ENCODE measurements around the gene UGT1A4.

Gene UGT1A4

DNA sequence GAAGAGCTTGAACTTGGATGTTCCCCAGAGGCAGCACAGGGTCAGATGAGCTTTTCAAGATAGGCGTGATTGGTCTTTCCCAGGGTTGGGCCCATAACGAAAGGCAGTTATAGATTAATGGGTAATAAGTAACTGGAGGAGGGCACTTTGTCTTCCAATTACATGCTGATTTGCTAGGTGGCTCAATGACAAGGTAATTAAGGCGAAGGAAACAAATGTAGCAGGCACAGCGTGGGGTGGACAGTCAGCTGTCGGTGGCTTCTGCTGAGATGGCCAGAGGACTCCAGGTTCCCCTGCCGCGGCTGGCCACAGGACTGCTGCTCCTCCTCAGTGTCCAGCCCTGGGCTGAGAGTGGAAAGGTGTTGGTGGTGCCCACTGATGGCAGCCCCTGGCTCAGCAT, at the start of gene UGT1A4:
Gene UGT1A4 (plus strand): TSS at position 185 of the 400 bp plus-strand sequence. CDS start 85 bp downstream, at position 270.
- H3K4me3 ChIP-seq (ENCODE audit: low read depth in 1 of 5, low read length in 5 of 5) = no peak within 1 kb of the TSS
- H3K9me3 ChIP-seq (ENCODE audit: control insufficient read depth in 5 of 5, low read length in 5 of 5) = no peaks in the 10 kb centered on the region
- H3K4me1 ChIP-seq (ENCODE audit: control insufficient read depth in 5 of 5, insufficient read depth in 5 of 5, low read length in 5 of 5) = no peaks in the 10 kb centered on the region
- H3K27me3 ChIP-seq (ENCODE audit: control insufficient read depth in 5 of 5, insufficient read depth in 4 of 5, low read length in 5 of 5) = peaks cover 0 to 4% (median 0%) of the 10 kb centered on the region in 5 donors
- no peaks in the 10 kb centered on the region for H3K36me3 ChIP-seq (ENCODE audit: control insufficient read depth in 5 of 5, insufficient read depth in 5 of 5, low read length in 5 of 5)
- no peak within 1 kb of the TSS for H3K9ac ChIP-seq (ENCODE audit: low read length in 5 of 5)
- H3K27ac ChIP-seq (ENCODE audit: low read depth, low read length) = no peak within 1 kb of the TSS

DNA sequence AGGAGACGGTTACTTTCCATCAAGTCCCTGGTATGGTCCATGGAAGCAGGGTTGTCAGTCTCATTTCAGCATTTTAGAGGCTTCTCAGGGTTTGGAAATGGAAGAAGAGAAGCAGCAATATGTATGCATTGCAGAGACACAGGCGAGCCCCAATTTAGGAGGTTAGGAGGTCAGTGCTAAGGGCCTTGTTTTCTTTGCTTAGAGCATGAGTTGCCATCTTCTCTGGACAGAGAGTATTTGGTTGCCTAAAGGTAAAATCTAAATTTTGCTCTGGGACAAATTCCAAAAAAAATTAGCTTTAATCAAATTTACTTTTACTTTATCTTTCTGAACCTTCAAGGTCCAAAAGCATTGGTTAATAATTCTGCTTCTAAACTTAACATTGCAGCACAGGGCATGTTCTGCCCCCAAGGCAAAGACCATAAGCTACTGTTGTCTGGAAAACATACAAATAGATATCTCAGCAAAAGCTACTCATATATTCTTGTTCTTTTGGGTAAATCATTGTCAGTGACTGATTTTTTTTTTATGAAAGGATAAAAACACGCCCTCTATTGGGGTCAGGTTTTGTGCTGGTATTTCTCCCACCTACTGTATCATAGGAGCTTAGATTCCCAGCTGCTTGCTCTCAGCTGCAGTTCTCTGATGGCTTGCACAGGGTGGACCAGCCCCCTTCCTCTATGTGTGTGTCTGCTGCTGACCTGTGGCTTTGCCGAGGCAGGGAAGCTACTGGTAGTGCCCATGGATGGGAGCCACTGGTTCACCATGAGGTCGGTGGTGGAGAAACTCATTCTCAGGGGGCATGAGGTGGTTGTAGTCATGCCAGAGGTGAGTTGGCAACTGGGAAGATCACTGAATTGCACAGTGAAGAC, 47.0 kb upstream of the UGT1A4 start, which contains the start of gene UGT1A9:
Gene UGT1A9 (plus strand): TSS at position 609 of the 872 bp plus-strand sequence. CDS start 37 bp downstream, at position 646.
- H3K9ac ChIP-seq (ENCODE audit: low read length in 5 of 5) = no peak within 1 kb of the TSS
- H3K27ac ChIP-seq (ENCODE audit: low read depth, low read length) = no peak within 1 kb of the TSS

DNA sequence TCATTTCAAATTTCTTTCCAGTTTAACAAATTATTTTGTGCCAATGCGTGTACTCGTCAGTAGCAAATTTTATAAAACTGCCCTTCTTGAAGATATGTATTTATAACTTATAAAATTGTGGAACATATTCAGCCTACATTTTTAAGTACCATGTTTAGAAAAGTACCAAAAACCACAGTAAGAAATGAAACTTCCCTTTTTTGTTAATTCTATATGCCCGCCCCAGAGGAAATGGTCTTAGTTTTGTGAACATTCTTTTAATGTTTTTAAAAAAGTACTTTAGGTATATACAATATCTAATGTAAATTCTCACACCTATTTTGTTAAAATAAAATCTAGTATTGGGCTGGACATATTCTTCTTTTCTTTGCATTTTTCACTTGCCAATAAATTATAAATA, 45.6 kb upstream of the UGT1A4 start:
- H3K9me3 ChIP-seq (ENCODE audit: control insufficient read depth in 5 of 5, low read length in 5 of 5) = peaks cover 0 to 4% (median 0%) of the 10 kb centered on the region in 5 donors
- no peak overlapping the region for H3K9ac ChIP-seq (ENCODE audit: low read length in 5 of 5)
- no peaks in the 10 kb centered on the region for H3K36me3 ChIP-seq (ENCODE audit: control insufficient read depth in 5 of 5, insufficient read depth in 5 of 5, low read length in 5 of 5)
- no peak overlapping the region for H3K27ac ChIP-seq (ENCODE audit: low read depth, low read length)
- H3K4me1 ChIP-seq (ENCODE audit: control insufficient read depth in 5 of 5, insufficient read depth in 5 of 5, low read length in 5 of 5) = no peaks in the 10 kb centered on the region
- peaks cover 0 to 2% (median 0%) of the 10 kb centered on the region in 5 donors for H3K27me3 ChIP-seq (ENCODE audit: control insufficient read depth in 5 of 5, insufficient read depth in 4 of 5, low read length in 5 of 5)
- no peak overlapping the region for H3K4me3 ChIP-seq (ENCODE audit: low read depth in 1 of 5, low read length in 5 of 5)

More for the DNA sequence above, 47.0 kb upstream of the UGT1A4 start, which contains the start of gene UGT1A9:
- Histone ChIP-seq H3K36me3 (ENCODE audit: control insufficient read depth in 5 of 5, insufficient read depth in 5 of 5, low read length in 5 of 5) (no peaks in the 10 kb centered on the region), H3K4me3 (ENCODE audit: low read depth in 1 of 5, low read length in 5 of 5) (no peak within 1 kb of the TSS), H3K4me1 (ENCODE audit: control insufficient read depth in 5 of 5, insufficient read depth in 5 of 5, low read length in 5 of 5) (no peaks in the 10 kb centered on the region), H3K27me3 (ENCODE audit: control insufficient read depth in 5 of 5, insufficient read depth in 4 of 5, low read length in 5 of 5) (peaks cover 0 to 2% (median 0%) of the 10 kb centered on the region in 5 donors), H3K9me3 (ENCODE audit: control insufficient read depth in 5 of 5, low read length in 5 of 5) (peaks cover 0 to 4% (median 0%) of the 10 kb centered on the region in 5 donors)

DNA sequence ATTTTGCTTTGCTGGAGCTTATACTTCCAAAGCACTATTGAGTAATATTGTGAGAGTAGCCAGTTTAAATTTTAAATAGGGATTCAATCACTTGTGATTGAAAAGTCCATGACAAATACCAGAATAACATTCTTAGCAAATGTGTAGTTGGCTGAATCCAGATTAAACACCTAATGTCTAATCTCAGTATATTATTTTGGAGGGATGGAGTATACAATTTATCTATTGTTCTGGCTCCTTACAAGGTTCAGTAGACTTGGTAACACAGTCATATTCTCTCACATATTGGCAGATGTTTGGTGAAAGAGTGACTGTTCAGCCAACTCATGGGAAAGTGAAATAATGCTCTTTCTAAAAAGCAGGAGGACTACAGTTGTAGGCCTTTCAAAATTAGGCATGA, 44.6 kb upstream of the UGT1A4 start:
- H3K4me1 ChIP-seq (ENCODE audit: control insufficient read depth in 5 of 5, insufficient read depth in 5 of 5, low read length in 5 of 5) = no peaks in the 10 kb centered on the region
- peaks cover 0 to 4% (median 0%) of the 10 kb centered on the region in 5 donors for H3K9me3 ChIP-seq (ENCODE audit: control insufficient read depth in 5 of 5, low read length in 5 of 5)
- no peaks in the 10 kb centered on the region for H3K36me3 ChIP-seq (ENCODE audit: control insufficient read depth in 5 of 5, insufficient read depth in 5 of 5, low read length in 5 of 5)
- no peak overlapping the region for H3K4me3 ChIP-seq (ENCODE audit: low read depth in 1 of 5, low read length in 5 of 5)
- H3K9ac ChIP-seq (ENCODE audit: low read length in 5 of 5) = no peak overlapping the region
- no peak overlapping the region for H3K27ac ChIP-seq (ENCODE audit: low read depth, low read length)
- peaks cover 0 to 2% (median 0%) of the 10 kb centered on the region in 5 donors for H3K27me3 ChIP-seq (ENCODE audit: control insufficient read depth in 5 of 5, insufficient read depth in 4 of 5, low read length in 5 of 5)

DNA sequence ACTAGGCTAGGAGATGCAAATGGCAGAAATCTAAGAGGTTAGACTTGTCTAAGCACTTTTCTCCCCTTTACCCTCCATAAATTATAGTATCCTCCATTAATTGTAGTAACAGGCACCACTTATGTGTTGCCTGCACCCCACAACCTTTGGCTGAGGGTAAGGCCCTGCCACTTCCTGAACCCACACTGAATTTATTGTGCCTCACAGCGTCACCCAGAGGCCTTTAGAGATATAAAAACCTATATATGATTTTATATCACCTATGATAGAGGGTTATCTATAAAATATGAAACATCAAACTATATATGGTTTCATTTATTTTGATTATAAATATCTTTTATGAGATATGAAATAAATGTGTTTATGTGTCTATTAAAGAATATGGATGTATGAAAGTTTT, 44.2 kb upstream of the UGT1A4 start:
- no peak overlapping the region for H3K27ac ChIP-seq (ENCODE audit: low read depth, low read length)
- peaks cover 0 to 2% (median 0%) of the 10 kb centered on the region in 5 donors for H3K27me3 ChIP-seq (ENCODE audit: control insufficient read depth in 5 of 5, insufficient read depth in 4 of 5, low read length in 5 of 5)
- no peaks in the 10 kb centered on the region for H3K36me3 ChIP-seq (ENCODE audit: control insufficient read depth in 5 of 5, insufficient read depth in 5 of 5, low read length in 5 of 5)
- no peak overlapping the region for H3K9ac ChIP-seq (ENCODE audit: low read length in 5 of 5)
- no peaks in the 10 kb centered on the region for H3K4me1 ChIP-seq (ENCODE audit: control insufficient read depth in 5 of 5, insufficient read depth in 5 of 5, low read length in 5 of 5)
- H3K4me3 ChIP-seq (ENCODE audit: low read depth in 1 of 5, low read length in 5 of 5) = no peak overlapping the region
- peaks cover 0 to 4% (median 0%) of the 10 kb centered on the region in 5 donors for H3K9me3 ChIP-seq (ENCODE audit: control insufficient read depth in 5 of 5, low read length in 5 of 5)

DNA sequence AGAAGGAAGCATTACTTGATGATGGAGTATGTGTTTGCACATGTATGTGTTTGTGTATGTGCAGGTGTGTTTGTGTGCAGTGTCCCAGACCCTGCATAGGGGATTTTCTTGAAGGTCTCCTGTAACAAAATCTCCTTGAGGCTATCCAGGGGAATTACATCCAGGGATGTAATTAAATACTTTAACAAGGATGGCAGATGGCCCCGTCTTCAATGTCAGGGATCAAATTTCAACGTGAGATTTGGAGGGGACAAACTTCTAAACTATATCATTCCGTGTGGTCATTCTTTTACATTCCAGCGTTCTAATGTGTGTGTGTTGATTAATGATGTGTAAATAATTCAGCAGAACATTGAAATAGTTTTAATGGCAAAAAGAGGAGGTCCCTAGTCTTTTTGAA, 43.5 kb upstream of the UGT1A4 start:
- no peaks in the 10 kb centered on the region for H3K36me3 ChIP-seq (ENCODE audit: control insufficient read depth in 5 of 5, insufficient read depth in 5 of 5, low read length in 5 of 5)
- no peaks in the 10 kb centered on the region for H3K4me1 ChIP-seq (ENCODE audit: control insufficient read depth in 5 of 5, insufficient read depth in 5 of 5, low read length in 5 of 5)
- peaks cover 0 to 2% (median 0%) of the 10 kb centered on the region in 5 donors for H3K27me3 ChIP-seq (ENCODE audit: control insufficient read depth in 5 of 5, insufficient read depth in 4 of 5, low read length in 5 of 5)
- peaks cover 0 to 4% (median 0%) of the 10 kb centered on the region in 5 donors for H3K9me3 ChIP-seq (ENCODE audit: control insufficient read depth in 5 of 5, low read length in 5 of 5)
- H3K4me3 ChIP-seq (ENCODE audit: low read depth in 1 of 5, low read length in 5 of 5) = no peak overlapping the region
- no peak overlapping the region for H3K9ac ChIP-seq (ENCODE audit: low read length in 5 of 5)
- H3K27ac ChIP-seq (ENCODE audit: low read depth, low read length) = no peak overlapping the region

DNA sequence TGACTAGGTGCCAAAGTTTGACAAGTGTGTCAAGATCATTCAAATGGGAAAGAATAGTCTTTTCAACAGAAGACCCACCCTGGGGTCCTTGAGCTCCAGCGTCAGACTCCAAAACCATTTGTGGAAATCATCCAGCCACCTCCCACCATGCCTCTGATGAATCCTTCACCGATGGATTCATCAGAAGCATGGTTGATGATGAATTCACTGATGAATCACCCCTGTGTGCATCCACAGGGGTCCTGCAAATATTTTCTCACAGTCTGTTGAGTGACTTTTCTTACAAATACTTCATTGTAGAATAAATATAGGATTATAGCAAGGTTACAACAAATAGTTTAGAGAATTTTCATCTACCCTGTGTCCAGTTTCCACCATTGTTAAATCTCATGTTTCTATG, 42.5 kb upstream of the UGT1A4 start:
- Histone ChIP-seq H3K27me3 (ENCODE audit: control insufficient read depth in 5 of 5, insufficient read depth in 4 of 5, low read length in 5 of 5) (no peaks in the 10 kb centered on the region), H3K9me3 (ENCODE audit: control insufficient read depth in 5 of 5, low read length in 5 of 5) (no peaks in the 10 kb centered on the region), H3K4me1 (ENCODE audit: control insufficient read depth in 5 of 5, insufficient read depth in 5 of 5, low read length in 5 of 5) (no peaks in the 10 kb centered on the region), H3K9ac (ENCODE audit: low read length in 5 of 5) (no peak overlapping the region), H3K36me3 (ENCODE audit: control insufficient read depth in 5 of 5, insufficient read depth in 5 of 5, low read length in 5 of 5) (no peaks in the 10 kb centered on the region), H3K27ac (ENCODE audit: low read depth, low read length) (no peak overlapping the region), H3K4me3 (ENCODE audit: low read depth in 1 of 5, low read length in 5 of 5) (no peak overlapping the region)

DNA sequence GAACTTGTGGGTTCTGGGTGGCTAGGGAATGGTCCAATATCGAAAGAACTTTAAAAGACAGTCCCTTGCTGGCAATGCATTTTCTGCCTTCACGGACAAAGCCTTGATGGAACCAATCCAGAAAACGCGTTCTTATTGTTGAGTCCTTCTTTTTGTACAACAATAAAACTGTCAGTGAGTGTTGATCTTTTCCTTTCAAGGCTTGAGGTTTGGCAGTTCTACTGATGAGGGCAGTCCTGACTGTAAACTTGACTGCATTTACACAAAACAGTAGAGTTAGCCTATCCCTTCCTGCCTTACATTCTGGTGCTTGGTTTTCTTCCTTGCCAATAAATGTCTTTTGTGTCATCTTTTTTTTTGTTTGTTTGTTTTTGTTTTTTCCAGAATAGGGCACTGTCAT, 39.3 kb upstream of the UGT1A4 start:
- Histone ChIP-seq H3K9ac (ENCODE audit: low read length in 5 of 5) (no peak overlapping the region), H3K4me3 (ENCODE audit: low read depth in 1 of 5, low read length in 5 of 5) (no peak overlapping the region), H3K9me3 (ENCODE audit: control insufficient read depth in 5 of 5, low read length in 5 of 5) (no peaks in the 10 kb centered on the region), H3K27me3 (ENCODE audit: control insufficient read depth in 5 of 5, insufficient read depth in 4 of 5, low read length in 5 of 5) (no peaks in the 10 kb centered on the region), H3K27ac (ENCODE audit: low read depth, low read length) (no peak overlapping the region), H3K4me1 (ENCODE audit: control insufficient read depth in 5 of 5, insufficient read depth in 5 of 5, low read length in 5 of 5) (no peaks in the 10 kb centered on the region), H3K36me3 (ENCODE audit: control insufficient read depth in 5 of 5, insufficient read depth in 5 of 5, low read length in 5 of 5) (no peaks in the 10 kb centered on the region)

DNA sequence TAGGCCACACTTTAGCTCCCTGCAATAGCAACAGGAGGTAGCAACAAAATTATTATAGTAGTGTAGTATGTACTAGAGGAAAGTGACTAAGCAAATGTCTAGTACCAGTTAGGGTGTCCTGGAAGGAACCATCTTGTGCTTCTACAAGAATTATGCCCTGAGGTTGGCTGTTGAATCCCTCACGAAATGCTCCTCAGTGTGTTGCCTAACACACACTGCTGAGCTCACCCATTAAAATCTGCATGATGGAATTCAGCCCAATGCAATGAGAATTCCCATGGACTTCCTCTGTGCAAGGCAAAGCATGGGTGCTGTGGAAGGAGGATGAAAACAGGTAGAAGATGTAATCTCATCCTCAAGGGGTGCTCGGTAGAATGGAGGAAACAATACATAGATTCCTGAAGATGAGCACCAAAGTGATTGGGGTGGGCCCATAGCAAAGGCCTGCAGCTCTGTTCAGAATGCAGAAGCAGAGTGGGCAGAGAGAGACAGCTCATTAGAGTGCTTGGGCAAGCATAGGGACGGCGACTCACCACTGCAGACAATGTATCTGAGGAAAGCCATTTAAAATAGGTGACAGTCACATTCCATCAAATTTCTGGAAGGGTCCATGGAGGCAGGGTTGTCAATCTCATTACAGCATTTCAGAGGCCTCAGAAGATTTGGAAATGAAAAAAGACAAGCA, 38.0 kb upstream of the UGT1A4 start:
- no peak overlapping the region for H3K9ac ChIP-seq (ENCODE audit: low read length in 5 of 5)
- H3K27me3 ChIP-seq (ENCODE audit: control insufficient read depth in 5 of 5, insufficient read depth in 4 of 5, low read length in 5 of 5) = no peaks in the 10 kb centered on the region
- no peaks in the 10 kb centered on the region for H3K9me3 ChIP-seq (ENCODE audit: control insufficient read depth in 5 of 5, low read length in 5 of 5)
- H3K27ac ChIP-seq (ENCODE audit: low read depth, low read length) = no peak overlapping the region
- H3K4me1 ChIP-seq (ENCODE audit: control insufficient read depth in 5 of 5, insufficient read depth in 5 of 5, low read length in 5 of 5) = no peaks in the 10 kb centered on the region
- H3K36me3 ChIP-seq (ENCODE audit: control insufficient read depth in 5 of 5, insufficient read depth in 5 of 5, low read length in 5 of 5) = no peaks in the 10 kb centered on the region
- H3K4me3 ChIP-seq (ENCODE audit: low read depth in 1 of 5, low read length in 5 of 5) = no peak overlapping the region

DNA sequence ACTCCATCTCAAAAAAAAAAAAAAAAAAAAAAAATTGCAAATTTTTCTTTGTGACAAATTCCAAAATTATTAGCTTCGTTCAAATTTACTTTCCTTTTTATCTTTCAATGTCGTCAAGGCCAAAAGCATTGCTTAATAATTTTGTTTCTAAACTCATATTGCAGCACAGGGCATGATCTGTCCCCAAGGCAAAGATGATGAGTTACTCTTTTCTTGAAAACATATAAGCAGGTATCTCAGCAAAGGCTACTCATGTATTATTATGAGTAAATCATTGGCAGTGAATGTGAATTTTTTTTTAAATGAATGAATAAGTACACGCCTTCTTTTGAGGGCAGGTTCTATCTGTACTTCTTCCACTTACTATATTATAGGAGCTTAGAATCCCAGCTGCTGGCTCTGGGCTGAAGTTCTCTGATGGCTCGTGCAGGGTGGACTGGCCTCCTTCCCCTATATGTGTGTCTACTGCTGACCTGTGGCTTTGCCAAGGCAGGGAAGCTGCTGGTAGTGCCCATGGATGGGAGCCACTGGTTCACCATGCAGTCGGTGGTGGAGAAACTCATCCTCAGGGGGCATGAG, 36.9 kb upstream of the UGT1A4 start, which contains the start of gene UGT1A7:
Gene UGT1A7 (plus strand): TSS at position 381 of the 579 bp plus-strand sequence. CDS start 37 bp downstream, at position 418.
- H3K27ac ChIP-seq (ENCODE audit: low read depth, low read length) = no peak within 1 kb of the TSS
- no peaks in the 10 kb centered on the region for H3K36me3 ChIP-seq (ENCODE audit: control insufficient read depth in 5 of 5, insufficient read depth in 5 of 5, low read length in 5 of 5)
- H3K27me3 ChIP-seq (ENCODE audit: control insufficient read depth in 5 of 5, insufficient read depth in 4 of 5, low read length in 5 of 5) = no peaks in the 10 kb centered on the region
- H3K4me1 ChIP-seq (ENCODE audit: control insufficient read depth in 5 of 5, insufficient read depth in 5 of 5, low read length in 5 of 5) = no peaks in the 10 kb centered on the region
- no peak within 1 kb of the TSS for H3K9ac ChIP-seq (ENCODE audit: low read length in 5 of 5)
- no peaks in the 10 kb centered on the region for H3K9me3 ChIP-seq (ENCODE audit: control insufficient read depth in 5 of 5, low read length in 5 of 5)
- H3K4me3 ChIP-seq (ENCODE audit: low read depth in 1 of 5, low read length in 5 of 5) = no peak within 1 kb of the TSS
